GM12878 (cell line): ENCODE measurements around the gene FFAR3. TPM values are rescaled to one million over a fixed set of nuclear protein-coding genes. Genes with fewer than 3 reads are reported as not detected.

Source experiments
- ATF7 ChIP-seq: fragments of 450-650 bp; IDR thresholded peaks from 2 replicates; pipeline ENCODE4 v1.6.1; 2016; ENCODE audit warnings: low read depth, mild to moderate bottlenecking
- BCL11A ChIP-seq: IDR thresholded peaks from 2 replicates; pipeline ENCODE4 v1.6.1; 2011; ENCODE audit warnings: low read depth, low read length
- CREB1 ChIP-seq: IDR thresholded peaks from 2 replicates; pipeline ENCODE4 v1.6.1; 2012; ENCODE audit warnings: low read depth, mild to moderate bottlenecking, inconsistent platforms
- EED ChIP-seq: sonication (generic); IDR thresholded peaks from 2 replicates; pipeline ENCODE4 v1.6.1; 2016; ENCODE audit warnings: antibody characterized with exemption, low read depth
- EP300 ChIP-seq, 2 experiments: fragments of 150-350 bp in 1 of 2; IDR thresholded peaks; 2 replicates each; pipeline ENCODE4 v1.6.1; 2011 to 2012; ENCODE audit warnings: low read depth in 2 of 2, low read length in 2 of 2, borderline replicate concordance in 1 of 2, improper control_type of control experiment in 1 of 2, inconsistent platforms in 1 of 2; ENCODE audit not compliant: control insufficient read depth in 1 of 2
- FOXM1 ChIP-seq: IDR thresholded peaks from 2 replicates; pipeline ENCODE4 v1.6.1; 2012; ENCODE audit warnings: low read depth, mild to moderate bottlenecking, inconsistent platforms, low read length, moderate library complexity
- JUNB ChIP-seq: IDR thresholded peaks from 2 replicates; pipeline ENCODE4 v1.6.1; 2016; ENCODE audit warnings: antibody characterized with exemption, mild to moderate bottlenecking
- MEF2B ChIP-seq: fragments of 450-650 bp; IDR thresholded peaks from 2 replicates; pipeline ENCODE4 v1.6.1; 2018; ENCODE audit warnings: mild to moderate bottlenecking, moderate library complexity; ENCODE audit not compliant: partially characterized antibody, poor library complexity, severe bottlenecking
- NFIC ChIP-seq: IDR thresholded peaks from 2 replicates; pipeline ENCODE4 v1.6.1; 2012; ENCODE audit warnings: low read depth, mild to moderate bottlenecking, inconsistent platforms, low read length, moderate library complexity
- RB1 ChIP-seq: fragments of 450-650 bp; formaldehyde crosslinking; IDR thresholded peaks from 2 replicates; pipeline ENCODE4 v1.6.1; 2017; ENCODE audit warnings: mild to moderate bottlenecking, borderline replicate concordance
- RUNX3 ChIP-seq: IDR thresholded peaks from 2 replicates; pipeline ENCODE4 v1.6.1; 2012; ENCODE audit warnings: low read length, inconsistent platforms
- SMARCA5 ChIP-seq: fragments of 450-650 bp; IDR thresholded peaks from 2 replicates; pipeline ENCODE4 v1.6.1; 2017; ENCODE audit warnings: mild to moderate bottlenecking
- YBX1 ChIP-seq: fragments of 450-650 bp; IDR thresholded peaks from 2 replicates; pipeline ENCODE4 v1.6.1; 2016; ENCODE audit warnings: antibody characterized with exemption
- ZBED1 ChIP-seq: IDR thresholded peaks from 2 replicates; pipeline ENCODE4 v1.6.1; 2016; ENCODE audit warnings: borderline replicate concordance
- ZNF217 ChIP-seq: fragments of 450-650 bp; IDR thresholded peaks from 2 replicates; pipeline ENCODE4 v1.6.1; 2017; ENCODE audit warnings: antibody characterized with exemption, mild to moderate bottlenecking
- ZNF687 ChIP-seq: fragments of 450-650 bp; IDR thresholded peaks from 2 replicates; pipeline ENCODE4 v1.6.1; 2017; ENCODE audit warnings: mild to moderate bottlenecking, moderate library complexity
- polyA plus RNA-seq, 11 experiments: library from polyadenylated mRNA; depleted of rRNA in 4 of 11; unstranded in 6 of 11; stranded (reverse) in 5 of 11; fragments of >200 nt; fragmentation: Nextera tagmentation in 4 of 11; fragmentation: Illumina TruSeq in 1 of 11; extraction: Ambion mirVana in 4 of 11; extraction: Trizol in 1 of 11; gene quantifications; 1 replicate in 1 of 11; 2 replicates in 10 of 11; pipeline versions ENCODE4 v1.2.1 to v1.2.3, GENCODE V29; 2011 to 2016; ENCODE audit warnings: inconsistent platforms in 2 of 11, missing spikeins in 2 of 11, low read depth in 1 of 11
- total RNA-seq, 4 experiments: library from RNA; depleted of rRNA in 3 of 4; stranded (reverse); fragments of >200 nt in 3 of 4; fragmentation: Illumina TruSeq in 1 of 4; extraction: Trizol in 1 of 4; gene quantifications; 2 replicates each; pipeline versions ENCODE4 v1.2.1 to v1.2.3, GENCODE V29; 2013 to 2021
- TF ChIP-seq, protein P1 (sequence below): fragments of 450-650 bp; IDR thresholded peaks from 2 replicates; pipeline ENCODE4 v1.6.1; 2017; ENCODE audit warnings: mild to moderate bottlenecking, low read depth, inconsistent platforms; ENCODE audit not compliant: poor library complexity, severe bottlenecking
- TF ChIP-seq, protein P2 (sequence below): IDR thresholded peaks from 2 replicates; pipeline ENCODE4 v1.6.1; 2011; ENCODE audit warnings: borderline replicate concordance, low read depth, mild to moderate bottlenecking, moderate library complexity, low read length; ENCODE audit not compliant: insufficient read depth, poor library complexity, severe bottlenecking
- TF ChIP-seq, protein P3 (sequence below): IDR thresholded peaks from 2 replicates; pipeline ENCODE4 v1.6.1; 2012; ENCODE audit warnings: low read length, inconsistent platforms

The FFAR3 gene
- total and polyA plus RNA-seq, 10 of the 15 experiments (the other 5 are each of a cell fraction or from before 2014, with no cell fraction given) = 0.15 to 0.18 TPM; not detected in 8

- TF ChIP-seq NFIC (peak; percentile 54; the same call in 1 of the 2 replicates), ATF7 (peak; percentile 82), ZNF687 (peak; percentile 82; the same call in 1 of the 2 replicates), SMARCA5 (peak; percentile 65; the same call in 1 of the 2 replicates), BCL11A (peak; percentile 52; the same call in 1 of the 2 replicates), ZNF217 (peak; percentile 78), ZBED1 (peak; percentile 62; the same call in 1 of the 2 replicates), CREB1 (peak; percentile 45; the same call in 1 of the 2 replicates), FOXM1 (peak; percentile 80; the same call in 1 of the 2 replicates), RUNX3 (peak; percentile 37; the same call in 1 of the 2 replicates), MEF2B (peak; percentile 100), EP300 (IDR thresholded peaks at IDR 0.05; ENCODE audit: borderline replicate concordance in 1 of 2, control insufficient read depth in 1 of 2, low read depth in 2 of 2, low read length in 2 of 2) (peak in 1 of 2 experiments; percentile 30; a peak in 1 of 4 replicates), JUNB (peak; percentile 45; the same call in 1 of the 2 replicates), RB1 (peak; percentile 95; the same call in 1 of the 2 replicates), EED (peak; percentile 80), YBX1 (peak; percentile 96)
- TF ChIP-seq, protein P1, sequence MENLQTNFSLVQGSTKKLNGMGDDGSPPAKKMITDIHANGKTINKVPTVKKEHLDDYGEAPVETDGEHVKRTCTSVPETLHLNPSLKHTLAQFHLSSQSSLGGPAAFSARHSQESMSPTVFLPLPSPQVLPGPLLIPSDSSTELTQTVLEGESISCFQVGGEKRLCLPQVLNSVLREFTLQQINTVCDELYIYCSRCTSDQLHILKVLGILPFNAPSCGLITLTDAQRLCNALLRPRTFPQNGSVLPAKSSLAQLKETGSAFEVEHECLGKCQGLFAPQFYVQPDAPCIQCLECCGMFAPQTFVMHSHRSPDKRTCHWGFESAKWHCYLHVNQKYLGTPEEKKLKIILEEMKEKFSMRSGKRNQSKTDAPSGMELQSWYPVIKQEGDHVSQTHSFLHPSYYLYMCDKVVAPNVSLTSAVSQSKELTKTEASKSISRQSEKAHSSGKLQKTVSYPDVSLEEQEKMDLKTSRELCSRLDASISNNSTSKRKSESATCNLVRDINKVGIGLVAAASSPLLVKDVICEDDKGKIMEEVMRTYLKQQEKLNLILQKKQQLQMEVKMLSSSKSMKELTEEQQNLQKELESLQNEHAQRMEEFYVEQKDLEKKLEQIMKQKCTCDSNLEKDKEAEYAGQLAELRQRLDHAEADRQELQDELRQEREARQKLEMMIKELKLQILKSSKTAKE = peak; percentile 82
- TF ChIP-seq, protein P2, sequence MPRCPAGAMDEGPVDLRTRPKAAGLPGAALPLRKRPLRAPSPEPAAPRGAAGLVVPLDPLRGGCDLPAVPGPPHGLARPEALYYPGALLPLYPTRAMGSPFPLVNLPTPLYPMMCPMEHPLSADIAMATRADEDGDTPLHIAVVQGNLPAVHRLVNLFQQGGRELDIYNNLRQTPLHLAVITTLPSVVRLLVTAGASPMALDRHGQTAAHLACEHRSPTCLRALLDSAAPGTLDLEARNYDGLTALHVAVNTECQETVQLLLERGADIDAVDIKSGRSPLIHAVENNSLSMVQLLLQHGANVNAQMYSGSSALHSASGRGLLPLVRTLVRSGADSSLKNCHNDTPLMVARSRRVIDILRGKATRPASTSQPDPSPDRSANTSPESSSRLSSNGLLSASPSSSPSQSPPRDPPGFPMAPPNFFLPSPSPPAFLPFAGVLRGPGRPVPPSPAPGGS = peak; percentile 99
- TF ChIP-seq, protein P3, sequence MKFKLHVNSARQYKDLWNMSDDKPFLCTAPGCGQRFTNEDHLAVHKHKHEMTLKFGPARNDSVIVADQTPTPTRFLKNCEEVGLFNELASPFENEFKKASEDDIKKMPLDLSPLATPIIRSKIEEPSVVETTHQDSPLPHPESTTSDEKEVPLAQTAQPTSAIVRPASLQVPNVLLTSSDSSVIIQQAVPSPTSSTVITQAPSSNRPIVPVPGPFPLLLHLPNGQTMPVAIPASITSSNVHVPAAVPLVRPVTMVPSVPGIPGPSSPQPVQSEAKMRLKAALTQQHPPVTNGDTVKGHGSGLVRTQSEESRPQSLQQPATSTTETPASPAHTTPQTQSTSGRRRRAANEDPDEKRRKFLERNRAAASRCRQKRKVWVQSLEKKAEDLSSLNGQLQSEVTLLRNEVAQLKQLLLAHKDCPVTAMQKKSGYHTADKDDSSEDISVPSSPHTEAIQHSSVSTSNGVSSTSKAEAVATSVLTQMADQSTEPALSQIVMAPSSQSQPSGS = peak; percentile 95
Measured at GRCh38 chr19:35401416-35401815, 43.2 kb downstream of the FFAR3 start (continued).
